Left hindlimb (tissue), 1 donor: ENCODE results near the gene SKIC2.
"Not testable (repeated sequence)": the region's sequence is repeated elsewhere in the genome, so short reads cannot be mapped to it uniquely, and the experiment has no call there.

Experiments used
- DNase-seq: peaks from one replicate; pipeline ENCODE4 v3.0.0-alpha.2; 2018

The SKIC2 gene

DNA sequence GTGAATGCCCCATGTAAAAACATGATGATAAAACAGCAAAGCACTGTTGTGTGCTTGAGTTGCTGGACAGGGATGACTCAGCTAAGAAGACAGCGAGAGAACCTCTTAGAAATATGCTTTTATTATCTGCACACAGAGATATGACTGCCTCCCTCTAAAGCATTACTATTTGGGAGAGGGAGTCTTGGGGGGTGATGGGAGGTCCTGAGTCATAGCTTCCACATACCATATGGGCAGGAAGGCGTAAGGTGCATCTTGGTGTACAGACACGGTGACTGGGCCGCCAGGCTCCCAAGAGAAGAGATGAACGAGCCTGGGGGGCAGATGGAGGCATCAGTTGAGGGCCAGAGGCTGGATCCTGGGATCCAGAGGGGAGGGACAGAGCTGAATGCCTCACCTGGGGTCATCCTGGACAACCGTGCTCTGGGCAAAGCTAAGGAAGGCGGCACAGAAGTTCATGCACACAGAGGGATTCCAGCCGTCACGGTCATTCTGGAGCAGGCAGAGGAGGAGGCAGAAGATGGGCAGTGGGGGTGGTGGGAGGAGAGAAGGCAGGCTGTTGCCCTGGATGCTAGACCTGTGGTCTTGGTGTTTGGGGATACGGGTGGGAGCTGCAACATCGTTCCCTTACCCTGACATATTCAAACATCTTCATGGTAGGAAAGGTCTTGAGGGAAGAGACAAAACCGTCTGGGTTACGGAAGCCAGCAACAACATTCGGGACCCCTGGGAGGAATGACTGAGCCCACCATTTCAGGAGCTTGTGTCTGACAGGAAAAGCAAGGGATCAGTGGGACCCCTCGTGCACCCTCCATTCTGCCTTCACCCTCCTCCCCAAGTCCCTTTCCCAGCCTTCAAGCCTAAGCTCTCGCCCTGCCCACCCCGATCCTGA is 11.0 kb downstream of the SKIC2 start:
- DNase-seq = peak; percentile 27

DNA sequence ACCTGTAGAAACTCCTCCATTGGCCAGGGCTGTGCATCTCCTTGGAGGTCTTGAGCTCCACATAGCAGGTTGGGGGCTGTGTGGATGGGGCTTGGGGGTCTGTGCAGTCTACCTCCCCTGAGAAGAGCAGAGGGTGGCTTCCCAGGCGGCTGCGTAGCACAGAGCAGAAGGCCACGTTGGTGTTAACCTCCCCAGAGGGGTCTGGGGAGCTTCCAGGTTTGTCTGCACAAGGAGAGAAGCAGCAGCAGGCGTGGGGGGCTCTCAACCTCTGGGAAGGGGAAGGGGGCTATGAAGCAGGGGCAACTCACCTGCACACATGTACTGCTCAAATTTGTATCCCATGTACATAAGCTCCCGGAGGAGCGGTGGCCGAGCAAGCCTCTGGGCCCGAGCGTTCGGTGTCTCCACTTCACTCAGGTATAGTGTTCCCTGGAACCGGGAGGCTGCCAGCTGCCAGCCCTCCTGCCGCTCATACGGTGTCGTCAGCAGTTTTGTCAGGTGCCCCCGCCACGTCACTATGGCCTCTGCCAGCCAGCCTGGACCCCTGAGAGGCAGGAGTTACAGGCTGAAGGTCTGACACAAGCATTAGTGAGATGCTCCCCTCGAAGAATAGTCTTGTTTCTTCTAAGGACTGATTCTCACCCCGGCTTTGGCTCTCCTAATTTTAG is 11.8 kb downstream of the SKIC2 start:
- peak; percentile 27 for DNase-seq

DNA sequence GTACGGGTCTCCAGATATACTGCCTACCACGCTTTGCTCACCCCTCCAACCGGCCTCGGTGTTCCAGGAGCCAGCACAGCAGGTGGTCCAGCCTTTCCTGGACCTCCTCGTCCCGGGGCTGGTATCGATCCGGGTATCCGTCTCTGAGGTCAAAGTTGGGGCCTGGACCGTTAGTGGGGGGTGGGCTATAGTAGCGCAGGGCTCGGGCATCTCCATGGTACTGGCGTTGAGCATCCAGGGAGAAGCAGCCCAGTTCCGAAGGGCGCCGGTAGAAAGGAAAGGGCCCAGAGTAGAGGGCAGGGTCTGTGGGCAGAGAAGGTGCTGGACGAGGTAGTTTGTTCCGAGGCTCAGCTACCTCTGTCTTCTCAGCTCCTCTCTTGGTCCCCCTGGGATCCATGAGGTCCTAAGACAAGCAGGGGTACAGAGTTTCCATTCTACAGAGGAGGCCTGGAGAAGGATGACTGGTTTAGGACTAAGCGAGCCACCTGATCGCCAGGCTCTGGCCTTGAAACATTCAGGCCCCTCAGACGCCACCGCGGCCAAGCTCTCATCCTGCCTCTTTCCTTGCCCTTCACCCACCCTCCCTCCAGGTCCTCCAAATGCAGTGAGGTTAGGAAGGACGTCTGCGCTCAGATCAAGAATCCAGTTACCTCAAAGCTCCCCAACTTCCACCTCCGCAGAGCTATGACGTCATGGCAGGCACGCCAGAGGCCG is 12.5 kb downstream of the SKIC2 start:
- DNase-seq = peak; percentile 37

DNA sequence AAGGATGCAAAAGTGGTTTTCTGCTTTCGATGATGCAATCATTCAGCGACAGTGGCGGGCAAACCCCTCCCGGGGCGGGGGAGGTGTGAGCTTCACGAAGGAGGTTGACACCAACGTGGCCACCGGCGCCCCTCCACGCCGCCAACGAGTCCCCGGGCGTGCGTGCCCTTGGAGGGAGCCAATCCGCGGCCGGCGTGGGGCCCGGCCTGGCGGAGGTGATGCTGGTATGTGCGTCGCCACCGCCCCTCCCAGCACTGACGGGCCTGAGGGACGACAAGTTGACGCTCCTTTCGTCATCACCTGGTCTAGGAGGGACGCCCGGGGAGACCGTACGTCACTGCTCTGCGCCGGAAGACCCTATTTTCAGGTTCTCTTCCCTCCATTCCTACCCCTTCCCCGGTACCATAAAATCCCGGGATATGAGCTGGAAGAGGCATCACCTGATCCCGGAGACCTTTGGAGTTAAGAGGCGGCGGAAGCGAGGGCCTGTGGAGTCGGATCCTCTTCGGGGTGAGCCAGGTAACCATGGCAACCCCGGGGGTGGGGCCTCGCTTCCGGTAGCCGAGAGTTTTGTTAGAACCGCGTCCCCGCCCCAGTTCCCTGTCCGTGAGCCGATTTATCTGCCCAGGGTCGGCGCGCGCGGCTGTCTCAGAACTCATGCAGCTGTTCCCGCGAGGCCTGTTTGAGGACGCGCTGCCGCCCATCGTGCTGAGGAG is 13.2 kb downstream of the SKIC2 start, which contains the start of gene DXO:
DXO (minus strand) TSS at position 146 of the 716 bp plus-strand sequence. CDS start 463 bp downstream, outside the sequence.
- DNase-seq = peak; percentile 97

DNA sequence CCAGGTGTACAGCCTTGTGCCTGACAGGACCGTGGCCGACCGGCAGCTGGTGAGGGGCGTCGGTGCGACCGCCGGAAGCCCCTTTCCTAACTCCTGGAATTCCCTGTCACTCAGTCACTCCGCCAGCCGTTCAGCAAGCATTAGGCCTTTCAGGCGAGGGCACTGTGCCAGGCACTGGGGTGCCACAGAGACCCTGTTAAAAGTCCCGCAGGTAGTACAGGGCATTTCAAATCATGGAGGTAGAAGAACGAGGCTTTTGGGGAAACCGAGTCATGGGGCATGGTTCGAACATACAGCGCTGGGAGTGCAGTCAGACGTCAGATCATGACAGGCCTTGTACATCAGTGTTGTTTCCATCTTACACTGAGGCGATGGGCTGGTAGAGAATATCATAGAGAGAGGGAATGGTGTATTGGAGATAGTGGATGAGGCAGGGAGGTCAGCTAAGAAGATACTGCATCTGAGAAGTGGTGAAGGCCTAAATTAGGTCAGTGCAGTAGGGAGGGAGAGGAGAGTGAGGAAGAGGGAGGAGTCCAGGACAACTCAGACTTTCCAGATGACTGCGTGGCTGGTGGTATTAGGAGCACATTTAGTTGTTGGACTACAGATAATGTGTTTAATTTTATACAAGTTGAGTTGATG is 13.9 kb downstream of the SKIC2 start:
- peak; percentile 28 for DNase-seq

DNA sequence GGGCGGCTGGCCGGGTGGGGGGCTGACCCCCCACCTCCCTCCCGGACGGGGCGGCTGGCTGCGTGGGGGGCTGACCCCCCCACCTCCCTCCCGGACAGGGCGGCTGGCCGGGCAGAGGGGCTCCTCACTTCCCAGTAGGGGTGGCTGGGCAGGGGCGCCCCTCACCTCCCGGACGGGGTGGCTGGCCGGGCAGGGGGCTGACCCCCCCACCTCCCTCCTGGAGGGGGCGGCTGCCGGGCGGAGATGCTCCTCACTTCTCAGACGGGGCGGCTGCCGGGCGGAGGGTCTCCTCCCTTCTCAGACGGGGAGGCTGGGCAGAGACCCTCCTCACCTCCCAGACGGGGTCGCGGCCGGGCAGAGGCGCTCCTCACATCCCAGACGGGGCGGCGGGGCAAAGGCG is 17.1 kb downstream of the SKIC2 start:
- DNase-seq = not testable (repeated sequence)

DNA sequence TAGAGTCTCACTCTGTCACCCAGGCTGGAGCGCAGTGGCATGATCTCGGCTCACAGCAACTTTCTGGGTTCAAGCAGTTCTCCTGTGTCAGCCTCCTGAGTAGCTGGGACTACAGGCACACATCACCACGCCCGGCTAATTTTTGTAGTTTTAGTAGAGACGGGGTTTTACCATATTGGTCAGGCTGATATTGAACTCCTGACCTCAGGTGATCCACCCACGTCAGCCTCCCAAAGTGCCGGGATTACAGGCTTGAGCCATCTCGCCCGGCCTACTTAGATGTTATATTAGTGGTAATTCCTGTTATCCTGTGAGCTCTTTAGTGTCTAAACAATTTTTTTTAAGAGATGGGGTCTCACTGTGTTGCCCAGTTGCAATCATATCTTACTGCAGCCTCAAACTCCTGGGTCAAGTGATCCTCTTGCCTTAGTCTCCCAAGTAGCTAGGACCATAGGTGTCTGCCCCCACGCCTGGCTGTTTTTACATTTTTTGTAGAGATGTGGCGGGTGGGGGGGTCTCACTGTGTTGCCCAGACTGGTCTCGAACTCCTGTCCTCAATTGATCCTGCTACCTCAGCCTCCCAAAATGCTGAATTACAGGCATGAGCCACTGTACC is 18.9 kb downstream of the SKIC2 start:
- DNase-seq = no peak

DNA sequence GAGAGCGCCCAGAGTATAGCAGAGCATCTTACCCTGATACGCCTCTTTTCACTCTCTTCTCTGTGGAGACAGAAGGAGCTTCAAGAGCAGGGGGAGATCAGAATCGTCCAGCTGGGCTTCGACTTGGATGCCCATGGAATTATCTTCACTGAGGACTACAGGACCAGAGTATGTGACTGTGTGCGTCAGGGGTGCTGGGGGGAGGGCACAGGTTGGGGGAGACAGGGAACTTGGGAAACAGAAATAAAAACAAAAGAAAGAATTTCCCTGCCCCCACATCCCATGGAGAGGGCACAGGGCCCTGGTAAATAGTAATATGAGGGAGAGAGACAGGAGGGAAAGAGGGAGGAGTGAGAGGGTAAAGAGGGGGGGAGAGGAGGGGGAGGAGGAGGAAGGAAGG is 19.9 kb downstream of the SKIC2 start:
- no peak for DNase-seq

DNA sequence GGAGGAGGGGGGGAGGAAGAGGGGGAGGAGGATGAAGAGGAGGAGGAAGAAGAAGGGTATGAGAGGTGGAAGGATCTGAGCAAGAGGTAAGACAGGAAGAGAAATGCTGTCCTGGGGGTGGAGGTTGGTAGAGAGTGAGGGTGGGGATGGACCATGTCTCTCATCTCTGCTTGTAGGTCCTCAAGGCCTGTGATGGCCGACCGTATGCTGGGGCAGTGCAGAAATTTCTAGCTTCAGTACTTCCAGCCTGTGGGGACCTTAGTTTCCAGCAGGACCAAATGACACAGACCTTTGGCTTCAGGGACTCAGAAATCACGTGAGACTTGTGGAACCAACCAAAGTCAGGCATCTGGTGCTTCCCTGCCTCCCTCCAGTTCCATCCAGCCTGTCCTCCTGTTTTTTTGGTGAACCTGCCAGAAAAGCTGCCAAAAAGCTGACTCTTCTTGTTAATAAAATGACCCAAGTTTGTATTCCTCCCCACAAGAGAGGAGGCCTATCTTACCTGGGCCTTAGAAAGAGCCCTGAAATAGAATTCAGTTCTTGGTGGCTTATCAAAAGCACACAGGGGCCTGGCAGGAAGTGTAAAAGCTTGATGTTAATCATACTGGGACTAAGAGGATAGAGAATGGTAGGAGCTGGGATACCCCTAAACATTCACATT is 20.4 kb downstream of the SKIC2 start:
- no peak for DNase-seq

DNA sequence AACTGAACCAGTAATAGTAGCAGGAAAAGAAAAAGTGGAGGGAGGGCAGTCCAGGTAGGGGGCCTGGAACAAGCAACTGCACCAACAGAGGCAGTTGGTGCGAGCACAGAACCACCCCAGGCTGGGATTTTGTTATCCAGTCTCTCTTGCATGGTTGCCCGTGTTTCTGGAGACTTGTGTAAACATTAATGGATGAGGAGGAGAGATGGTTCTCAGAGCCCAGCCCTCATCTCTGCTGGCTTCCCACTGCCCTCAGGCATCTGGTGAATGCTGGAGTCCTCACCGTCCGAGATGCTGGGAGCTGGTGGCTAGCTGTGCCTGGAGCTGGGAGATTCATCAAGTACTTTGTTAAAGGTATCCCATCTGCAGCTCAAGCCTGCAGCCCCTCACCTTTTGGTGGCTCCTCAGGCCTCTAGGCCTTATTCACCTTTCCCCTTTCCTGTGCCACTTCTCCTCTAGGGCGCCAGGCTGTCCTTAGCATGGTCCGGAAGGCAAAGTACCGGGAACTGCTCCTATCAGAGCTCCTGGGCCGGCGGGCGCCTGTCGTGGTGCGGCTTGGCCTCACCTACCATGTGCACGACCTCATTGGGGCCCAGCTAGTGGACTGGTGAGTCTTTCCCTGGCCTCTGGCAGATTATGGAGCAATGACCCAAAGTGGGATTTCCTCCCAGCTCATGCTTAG is 21.4 kb downstream of the SKIC2 start:
- not testable (repeated sequence) for DNase-seq

DNA sequence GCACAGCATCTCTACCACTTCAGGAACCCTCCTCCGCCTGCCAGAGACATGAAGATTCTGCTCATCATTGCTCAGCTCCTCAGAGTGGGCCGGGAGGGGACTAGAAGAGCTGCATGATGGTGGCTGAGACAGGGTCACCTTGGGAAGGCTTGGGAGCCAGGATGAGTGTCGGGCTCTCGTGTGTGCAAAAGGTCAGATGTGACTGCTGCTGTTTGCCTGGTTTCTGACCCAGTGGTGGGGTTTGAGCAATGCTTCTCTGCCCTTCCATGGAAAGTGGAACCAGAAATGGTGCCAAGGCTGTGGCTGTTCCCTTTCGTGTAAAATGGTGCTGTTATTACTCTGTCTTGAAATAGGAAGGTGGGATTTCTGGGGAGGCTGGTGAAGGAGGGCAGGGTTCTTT is 22.0 kb downstream of the SKIC2 start:
- not testable (repeated sequence) for DNase-seq

DNA sequence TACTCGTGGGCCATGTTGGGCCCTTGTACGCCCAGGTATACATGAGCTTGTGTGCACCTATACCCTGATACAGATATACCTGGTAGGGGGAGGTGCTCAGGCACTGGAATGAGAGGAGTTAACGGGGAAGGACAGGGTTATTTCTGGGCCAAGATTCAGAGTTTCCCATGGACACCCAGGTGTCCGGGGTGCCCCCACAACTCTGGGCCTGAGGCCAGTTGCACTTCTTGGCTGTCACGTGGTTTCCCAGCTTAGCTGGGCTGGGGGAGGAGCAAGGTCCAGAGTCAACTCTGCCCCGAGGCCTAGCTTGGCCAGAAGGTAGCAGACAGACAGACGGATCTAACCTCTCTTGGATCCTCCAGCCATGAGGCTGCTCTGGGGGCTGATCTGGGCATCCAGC is 22.8 kb downstream of the SKIC2 start, which contains the start of gene C4A:
C4A (plus strand) TSS at position 314 of the 400 bp plus-strand sequence; CDS start at position 365, 51 bp downstream.
- not testable (repeated sequence) for DNase-seq

DNA sequence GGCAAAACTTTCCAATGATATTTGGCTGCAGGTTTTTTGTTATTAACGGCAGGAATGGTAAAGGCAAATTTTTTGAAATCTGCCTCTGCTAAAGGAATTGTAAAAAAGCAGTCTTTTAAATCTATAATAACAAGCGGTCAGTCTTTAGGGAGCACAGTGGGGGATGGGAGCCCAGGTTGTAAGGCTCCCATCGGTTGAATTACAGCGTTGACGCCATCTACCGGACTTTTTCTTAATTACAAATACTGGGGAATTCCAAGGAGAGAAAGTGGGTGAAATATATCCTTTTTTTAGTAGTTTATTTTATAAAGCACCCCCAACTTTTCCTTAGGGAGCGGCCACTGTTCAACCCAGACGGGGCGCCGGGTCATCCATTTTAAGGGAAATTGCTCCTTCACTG is 30.4 kb downstream of the SKIC2 start:
- DNase-seq = not testable (repeated sequence)

DNA sequence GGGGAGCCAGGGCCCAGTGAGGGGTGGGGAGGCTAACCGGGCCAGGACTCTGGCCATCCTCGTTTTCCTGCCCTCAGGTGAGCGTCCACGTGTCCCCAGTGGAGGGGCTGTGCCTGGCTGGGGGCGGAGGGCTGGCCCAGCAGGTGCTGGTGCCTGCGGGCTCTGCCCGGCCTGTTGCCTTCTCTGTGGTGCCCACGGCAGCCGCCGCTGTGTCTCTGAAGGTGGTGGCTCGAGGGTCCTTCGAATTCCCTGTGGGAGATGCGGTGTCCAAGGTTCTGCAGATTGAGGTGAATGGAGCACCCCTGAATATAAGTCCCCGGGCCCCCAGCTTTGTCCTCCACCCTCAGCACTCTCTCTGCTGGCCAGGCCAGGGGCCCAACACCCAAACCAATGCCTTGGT is 35.4 kb downstream of the SKIC2 start:
- DNase-seq = not testable (repeated sequence)

DNA sequence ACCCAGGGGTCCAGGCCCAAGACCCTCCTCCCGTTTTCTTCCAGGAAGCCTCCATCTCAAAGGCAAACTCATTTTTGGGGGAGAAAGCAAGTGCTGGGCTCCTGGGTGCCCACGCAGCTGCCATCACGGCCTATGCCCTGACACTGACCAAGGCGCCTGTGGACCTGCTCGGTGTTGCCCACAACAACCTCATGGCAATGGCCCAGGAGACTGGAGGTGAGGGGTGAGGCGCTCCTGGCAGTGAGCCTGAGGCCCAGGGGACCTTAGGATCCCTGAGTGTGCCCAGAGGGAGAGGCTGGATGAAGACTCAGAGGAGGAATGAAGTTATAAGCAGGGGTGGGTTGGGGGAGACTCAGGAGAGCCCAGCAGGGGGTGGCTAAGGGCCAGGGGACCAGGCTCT is 37.4 kb downstream of the SKIC2 start:
- peak; percentile 18 for DNase-seq

DNA sequence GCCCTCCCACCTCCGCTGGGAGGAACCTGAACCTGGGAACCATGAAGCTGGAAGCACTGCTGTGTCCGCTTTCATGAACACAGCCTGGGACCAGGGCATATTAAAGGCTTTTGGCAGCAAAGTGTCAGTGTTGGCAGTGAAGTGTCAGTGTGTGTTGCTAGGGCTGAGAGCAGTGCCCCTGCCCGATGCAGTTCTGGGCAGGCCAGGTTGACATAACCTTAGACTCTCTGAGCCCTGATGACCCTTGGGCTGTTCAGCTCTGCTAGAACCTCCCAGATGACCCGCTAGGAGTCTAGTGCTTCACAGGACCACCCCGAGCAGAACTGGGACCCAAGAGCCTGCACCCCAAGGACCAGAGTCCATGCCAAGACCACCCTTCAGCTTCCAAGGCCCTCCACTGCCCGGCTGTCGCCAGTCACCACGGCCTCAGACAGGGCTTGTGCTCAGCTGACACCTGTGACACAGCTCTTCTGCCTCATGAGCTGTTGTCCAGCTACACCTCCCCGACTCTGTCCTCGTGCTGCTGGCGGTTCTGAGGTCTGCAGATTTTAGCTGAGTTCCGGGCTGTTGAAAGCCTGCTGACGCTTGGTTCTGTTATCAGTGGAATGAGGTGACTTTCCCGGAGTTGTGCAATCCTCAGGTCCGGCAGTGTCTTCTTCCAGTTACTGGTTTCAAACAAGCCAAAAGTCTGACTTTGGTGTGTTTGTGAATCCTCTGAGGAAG is 43.7 kb downstream of the SKIC2 start:
- not testable (repeated sequence) for DNase-seq

DNA sequence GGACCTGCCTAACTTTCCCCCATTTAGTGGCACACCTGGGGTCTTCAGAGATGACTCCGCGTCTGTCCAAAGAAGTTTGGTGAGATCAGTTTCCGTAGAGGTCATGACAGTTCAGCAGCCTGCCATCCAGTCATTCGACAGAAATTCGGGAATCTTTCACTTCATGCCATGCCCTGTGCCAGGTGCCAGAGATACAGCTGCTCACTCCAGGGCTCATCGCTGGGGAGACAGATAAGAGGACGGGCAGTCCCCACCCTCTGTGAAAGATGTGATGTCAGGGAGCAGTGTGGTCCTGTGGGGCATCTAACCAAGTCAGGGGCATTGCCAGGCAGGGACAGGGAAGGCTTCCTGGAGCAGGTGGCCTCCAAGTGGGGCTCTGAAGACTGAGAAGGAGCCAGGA is 44.3 kb downstream of the SKIC2 start:
- DNase-seq = not testable (repeated sequence)

DNA sequence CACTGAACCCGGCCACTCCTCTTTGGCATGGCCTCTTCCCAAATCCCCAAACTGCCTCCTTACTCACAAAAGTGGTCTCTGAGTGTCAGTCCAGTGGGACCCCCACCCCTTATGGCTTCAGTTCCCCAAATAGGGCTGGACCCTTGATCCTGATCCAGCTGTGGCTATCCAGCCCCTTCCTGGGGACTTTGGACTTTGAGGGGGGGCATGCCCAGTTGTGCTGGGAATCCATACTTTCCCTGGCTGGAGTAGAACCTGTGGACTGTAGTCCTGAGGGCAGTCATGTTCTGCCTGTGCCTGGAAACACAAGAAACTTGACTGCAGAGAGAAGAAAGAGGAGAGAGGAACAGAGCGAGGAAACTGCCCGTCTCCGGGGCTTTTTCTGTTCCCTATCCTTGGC is 45.4 kb downstream of the SKIC2 start:
- not testable (repeated sequence) for DNase-seq

DNA sequence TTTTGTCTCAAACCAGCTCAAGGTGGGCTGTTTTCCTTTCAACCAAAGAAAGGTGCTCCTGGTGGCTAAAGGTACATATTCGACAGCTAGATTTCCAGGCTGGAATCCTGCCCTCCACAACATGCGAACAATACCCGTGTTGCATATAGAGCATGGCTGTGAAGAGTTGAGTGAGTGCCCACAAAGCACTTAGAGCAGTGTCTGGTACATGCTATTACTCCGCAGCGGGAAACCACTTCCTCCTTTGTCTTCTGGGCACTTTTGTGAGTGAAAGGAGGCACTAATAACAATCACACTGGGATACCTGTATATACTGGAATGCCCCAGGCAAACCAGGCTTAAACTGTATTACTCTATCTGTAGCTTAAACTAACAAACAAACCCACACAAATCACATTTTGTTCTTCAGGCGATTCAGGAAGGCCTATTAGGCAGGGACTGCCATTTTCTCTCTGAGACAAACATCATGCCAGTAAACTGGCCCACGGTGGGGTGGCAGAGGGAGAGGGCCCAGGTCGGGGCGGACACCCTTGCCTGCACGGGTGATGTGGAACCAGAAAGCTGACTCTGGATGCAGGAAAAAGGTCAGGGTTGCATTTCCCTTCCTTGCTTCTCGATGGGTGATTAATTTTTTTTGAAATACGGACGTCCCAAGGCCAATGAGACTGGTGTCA is 46.0 kb downstream of the SKIC2 start:
- DNase-seq = not testable (repeated sequence)
